Ectodermal cell (in vitro differentiated cells): ENCODE measurements around the gene FGFRL1.

ENCODE experiments used
- H3K27ac ChIP-seq: 2 replicates; pipeline ENCODE4 v1.7.0; 2013; ENCODE audit warnings: mild to moderate bottlenecking, low read depth, low read length; ENCODE audit not compliant: insufficient read depth, poor library complexity, severe bottlenecking
- H3K27me3 ChIP-seq: 2 replicates; pipeline ENCODE4 v1.7.0; 2013; ENCODE audit warnings: mild to moderate bottlenecking, low read length; ENCODE audit not compliant: insufficient read depth, control insufficient read depth, poor library complexity, severe bottlenecking
- H3K36me3 ChIP-seq: one replicate; pipeline ENCODE4 v1.7.0; 2013; ENCODE audit warnings: low read length; ENCODE audit not compliant: control insufficient read depth, insufficient read depth
- H3K4me1 ChIP-seq: one replicate; pipeline ENCODE4 v1.7.0; 2013; ENCODE audit warnings: low read length; ENCODE audit not compliant: control insufficient read depth, insufficient read depth
- H3K4me3 ChIP-seq: 2 replicates; pipeline ENCODE4 v1.7.0; 2013; ENCODE audit warnings: low read depth, low read length, control low read depth; ENCODE audit not compliant: insufficient read depth
- H3K9me3 ChIP-seq: 2 replicates; pipeline ENCODE4 v1.7.0; 2013; ENCODE audit warnings: mild to moderate bottlenecking, low read length, moderate library complexity; ENCODE audit not compliant: control insufficient read depth
- WGBS, 2 experiments: methylation state at CpG; one replicate each; pipeline ENCODE4 v1.1.7; 2013; ENCODE audit warnings: missing lambda C conversion rate in 2 of 2; 5-methylcytosine and 5-hydroxymethylcytosine counted together

FGFRL1 gene

DNA sequence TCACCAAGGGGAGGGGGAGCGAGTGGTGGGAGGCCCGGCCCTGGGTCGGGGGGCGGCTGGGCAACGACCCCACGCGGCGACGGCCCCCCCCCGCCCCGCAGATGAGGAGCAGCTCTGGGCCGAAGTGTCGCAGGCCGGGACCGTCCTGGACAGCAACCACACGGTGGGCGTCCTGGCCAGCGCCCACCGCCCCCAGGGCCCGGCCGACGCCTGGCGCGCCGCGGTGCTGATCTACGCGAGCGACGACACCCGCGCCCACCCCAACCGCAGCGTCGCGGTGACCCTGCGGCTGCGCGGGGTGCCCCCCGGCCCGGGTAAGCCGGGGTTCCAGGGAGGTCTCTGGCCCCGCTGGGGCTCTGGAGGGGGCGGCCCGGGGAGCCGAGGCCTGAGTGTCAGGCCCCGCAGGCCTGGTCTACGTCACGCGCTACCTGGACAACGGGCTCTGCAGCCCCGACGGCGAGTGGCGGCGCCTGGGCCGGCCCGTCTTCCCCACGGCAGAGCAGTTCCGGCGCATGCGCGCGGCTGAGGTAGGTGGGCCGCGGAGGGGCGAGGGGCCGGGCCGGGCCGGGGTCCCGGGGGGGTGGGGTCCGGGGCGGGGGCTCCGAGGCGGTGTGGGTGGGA is 8.7 kb upstream of the FGFRL1 start:
- H3K27ac ChIP-seq: no peak overlapping the region
- 6% methylated on average over 75 of the region's 75 CpGs for WGBS, 2 experiments
- peaks cover 100% of the 10 kb centered on the region for H3K27me3 ChIP-seq

DNA sequence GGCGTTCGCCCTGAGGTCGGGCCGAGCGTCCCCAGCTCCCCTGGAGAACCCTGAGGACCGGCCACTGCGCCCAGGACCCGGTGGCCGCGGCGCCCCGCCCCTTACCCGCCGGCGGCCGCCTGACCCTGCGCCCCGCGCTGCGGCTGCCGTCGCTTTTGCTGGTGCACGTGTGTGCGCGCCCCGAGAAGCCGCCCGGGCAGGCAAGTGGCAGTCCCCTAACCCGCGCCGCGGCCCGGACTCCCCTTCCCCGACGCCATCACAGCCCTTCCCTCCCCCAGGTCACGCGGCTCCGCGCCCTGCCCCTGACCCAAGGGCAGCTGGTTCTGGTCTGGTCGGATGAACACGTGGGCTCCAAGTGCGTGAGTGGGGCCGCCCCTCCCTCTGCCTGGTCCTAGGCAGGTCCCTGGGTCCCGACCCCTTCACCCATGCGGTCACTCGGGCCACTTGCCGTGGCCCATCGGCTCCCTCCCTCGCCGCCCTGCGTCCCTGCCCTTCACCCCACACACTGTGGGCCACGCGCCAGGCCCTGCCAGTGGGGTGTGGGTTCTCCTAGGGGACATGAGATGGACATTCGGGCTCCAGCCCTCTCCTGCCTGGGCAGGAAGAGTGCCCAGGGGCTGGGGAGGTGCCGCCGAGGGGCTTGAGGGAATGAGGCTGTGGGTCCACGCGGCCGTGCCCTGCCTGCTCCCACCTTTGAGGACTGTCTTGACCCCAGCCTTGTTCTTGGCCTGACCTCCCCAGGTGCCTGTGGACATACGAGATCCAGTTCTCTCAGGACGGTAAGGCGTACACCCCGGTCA is 8.0 kb upstream of the FGFRL1 start:
- Histone ChIP-seq H3K4me1 (no peaks in the 10 kb centered on the region), H3K9me3 (no peaks in the 10 kb centered on the region), H3K27me3 (peaks cover 100% of the 10 kb centered on the region), H3K27ac (no peak overlapping the region), H3K36me3 (no peaks in the 10 kb centered on the region), H3K4me3 (peak overlapping the region; percentile 5)
- 32 to 33% methylated on average over 63 of the region's 63 CpGs for WGBS, 2 experiments

More for the DNA sequence above, 8.7 kb upstream of the FGFRL1 start:
- H3K36me3 ChIP-seq: no peaks in the 10 kb centered on the region
- no peaks in the 10 kb centered on the region for H3K4me1 ChIP-seq
- H3K4me3 ChIP-seq: peak overlapping the region; percentile 5
- no peaks in the 10 kb centered on the region for H3K9me3 ChIP-seq

DNA sequence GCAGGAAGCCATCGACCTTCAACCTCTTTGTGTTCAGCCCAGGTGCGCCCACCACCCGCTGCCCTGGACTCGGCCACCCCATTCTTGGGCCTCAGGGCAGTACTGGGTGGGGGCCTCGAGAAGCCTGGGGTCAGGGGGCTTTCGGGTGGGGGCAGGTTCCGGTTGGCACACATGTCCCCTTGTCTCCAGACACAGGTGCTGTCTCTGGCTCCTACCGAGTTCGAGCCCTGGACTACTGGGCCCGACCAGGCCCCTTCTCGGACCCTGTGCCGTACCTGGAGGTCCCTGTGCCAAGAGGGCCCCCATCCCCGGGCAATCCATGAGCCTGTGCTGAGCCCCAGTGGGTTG is 7.4 kb upstream of the FGFRL1 start:
- Histone ChIP-seq H3K4me1 (no peaks in the 10 kb centered on the region), H3K27ac (no peak overlapping the region), H3K9me3 (no peaks in the 10 kb centered on the region), H3K27me3 (peaks cover 100% of the 10 kb centered on the region), H3K36me3 (no peaks in the 10 kb centered on the region), H3K4me3 (no peak overlapping the region)
- 88 to 89% methylated on average over 13 of the region's 13 CpGs for WGBS, 2 experiments

DNA sequence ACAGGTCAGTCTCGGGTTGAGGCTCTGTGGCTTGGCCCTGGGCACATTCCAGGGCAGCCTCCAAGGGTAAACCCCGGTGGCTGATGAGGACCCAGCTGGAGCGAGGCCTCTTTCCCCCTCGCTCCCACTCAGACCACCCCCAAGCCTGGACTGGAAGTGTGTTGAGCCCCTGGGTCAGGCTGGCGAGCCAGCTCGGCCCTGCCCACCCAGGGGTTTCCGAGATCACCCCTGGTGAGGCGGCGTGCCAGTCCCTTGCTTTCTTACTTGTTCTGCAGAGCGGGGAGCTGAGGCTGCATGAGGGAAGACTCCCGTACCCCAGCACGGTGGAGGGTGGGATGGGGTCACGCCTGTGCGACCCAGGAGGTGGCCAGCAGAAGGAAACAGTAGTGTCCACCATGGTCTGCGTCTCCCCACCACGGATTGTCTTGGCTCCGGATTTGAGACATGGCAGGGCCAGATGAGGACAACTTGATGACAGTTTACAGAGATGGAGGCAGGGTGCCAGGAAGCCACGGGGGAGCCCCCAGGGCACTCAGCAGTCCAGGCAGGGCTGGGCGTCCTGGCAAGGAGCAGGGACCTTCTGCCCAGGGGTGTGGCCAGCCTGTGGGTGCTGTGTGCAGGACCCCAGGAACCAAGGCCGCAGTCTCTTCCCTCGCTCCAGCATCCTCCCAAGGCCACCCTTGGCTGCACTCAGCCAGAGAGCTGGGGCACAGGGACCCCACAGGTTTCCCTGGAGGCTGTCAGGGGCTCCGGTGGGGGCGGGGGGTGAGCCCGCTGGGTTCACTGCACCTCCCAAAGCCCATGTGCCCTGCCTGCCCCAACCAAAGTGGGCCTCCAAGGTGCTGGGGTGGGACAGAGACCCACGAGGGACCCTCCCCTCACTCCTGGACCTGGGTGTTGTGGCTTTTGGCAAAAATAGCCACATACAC is 6.6 kb upstream of the FGFRL1 start:
- Histone ChIP-seq H3K9me3 (no peaks in the 10 kb centered on the region), H3K27ac (no peak overlapping the region), H3K4me1 (no peaks in the 10 kb centered on the region), H3K36me3 (no peaks in the 10 kb centered on the region), H3K4me3 (no peak overlapping the region), H3K27me3 (peaks cover 98% of the 10 kb centered on the region)
- 86% methylated on average over 25 of the region's 25 CpGs for WGBS, 2 experiments

DNA sequence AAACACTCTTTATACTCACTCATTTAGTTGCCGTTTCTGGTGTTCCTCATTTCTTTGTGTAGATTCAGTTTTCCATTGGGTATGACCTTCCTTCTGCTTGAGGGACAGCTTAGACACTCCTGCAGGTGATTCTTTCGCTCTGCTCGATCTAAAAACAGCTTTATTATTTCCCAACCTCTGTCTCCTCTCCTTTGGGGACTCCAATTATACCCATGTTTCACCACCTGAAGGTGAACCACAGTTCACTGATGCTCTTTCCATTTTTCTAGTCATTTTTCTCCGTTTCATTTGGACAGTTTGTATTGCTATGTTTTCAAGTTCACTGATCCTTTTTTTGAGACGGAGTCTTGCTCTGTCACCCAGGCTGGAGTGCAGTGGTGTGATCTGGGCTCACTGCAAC is 4.6 kb upstream of the FGFRL1 start:
- WGBS, 2 experiments: 83 to 84% methylated on average over 5 of the region's 5 CpGs
- H3K27ac ChIP-seq: no peak overlapping the region
- no peaks in the 10 kb centered on the region for H3K36me3 ChIP-seq
- H3K4me3 ChIP-seq: no peak overlapping the region
- H3K9me3 ChIP-seq: no peaks in the 10 kb centered on the region
- H3K27me3 ChIP-seq: peaks cover 92% of the 10 kb centered on the region
- H3K4me1 ChIP-seq: peaks cover 4% of the 10 kb centered on the region

DNA sequence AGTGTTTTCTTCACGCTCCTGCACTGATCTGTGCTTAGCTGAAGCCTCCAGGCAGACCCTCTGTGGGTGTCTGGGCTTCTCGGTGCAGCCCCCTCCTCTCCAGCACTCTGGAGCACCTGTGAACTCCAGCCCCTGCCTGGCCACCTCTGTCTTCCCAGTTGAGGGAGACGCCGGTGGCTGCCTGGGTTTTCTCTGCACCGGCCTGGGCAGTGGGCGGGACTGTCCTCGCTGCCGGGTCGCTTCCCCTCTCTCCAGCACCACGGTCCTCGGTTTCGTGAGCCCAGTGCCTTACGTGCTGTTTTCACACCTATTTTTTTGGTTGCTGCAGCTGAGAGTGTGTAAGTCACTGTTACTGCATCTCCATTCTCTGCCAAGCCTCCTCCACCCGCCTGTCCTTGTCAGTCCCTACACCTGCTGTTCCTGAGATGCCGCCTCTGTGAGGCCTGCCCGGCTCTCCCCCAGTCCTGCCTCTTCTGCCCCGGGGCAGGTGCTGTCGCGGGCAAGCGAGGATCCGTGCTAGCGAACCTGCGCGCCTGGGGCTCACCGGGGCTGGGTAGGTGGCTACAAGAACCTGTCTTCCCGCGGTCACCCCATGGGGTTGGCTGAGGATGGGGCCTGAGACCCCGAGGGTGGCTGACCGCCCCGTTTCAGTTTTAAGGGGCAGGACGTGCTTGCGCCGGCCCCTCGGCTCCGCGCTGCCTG is 2.4 kb upstream of the FGFRL1 start:
- Histone ChIP-seq H3K27ac (no peak overlapping the region), H3K4me3 (peak overlapping the region; percentile 47), H3K36me3 (no peaks in the 10 kb centered on the region), H3K4me1 (peaks cover 4% of the 10 kb centered on the region), H3K9me3 (no peaks in the 10 kb centered on the region), H3K27me3 (peaks cover 91% of the 10 kb centered on the region)
- 8% methylated on average over 36 of the region's 36 CpGs for WGBS, 2 experiments

DNA sequence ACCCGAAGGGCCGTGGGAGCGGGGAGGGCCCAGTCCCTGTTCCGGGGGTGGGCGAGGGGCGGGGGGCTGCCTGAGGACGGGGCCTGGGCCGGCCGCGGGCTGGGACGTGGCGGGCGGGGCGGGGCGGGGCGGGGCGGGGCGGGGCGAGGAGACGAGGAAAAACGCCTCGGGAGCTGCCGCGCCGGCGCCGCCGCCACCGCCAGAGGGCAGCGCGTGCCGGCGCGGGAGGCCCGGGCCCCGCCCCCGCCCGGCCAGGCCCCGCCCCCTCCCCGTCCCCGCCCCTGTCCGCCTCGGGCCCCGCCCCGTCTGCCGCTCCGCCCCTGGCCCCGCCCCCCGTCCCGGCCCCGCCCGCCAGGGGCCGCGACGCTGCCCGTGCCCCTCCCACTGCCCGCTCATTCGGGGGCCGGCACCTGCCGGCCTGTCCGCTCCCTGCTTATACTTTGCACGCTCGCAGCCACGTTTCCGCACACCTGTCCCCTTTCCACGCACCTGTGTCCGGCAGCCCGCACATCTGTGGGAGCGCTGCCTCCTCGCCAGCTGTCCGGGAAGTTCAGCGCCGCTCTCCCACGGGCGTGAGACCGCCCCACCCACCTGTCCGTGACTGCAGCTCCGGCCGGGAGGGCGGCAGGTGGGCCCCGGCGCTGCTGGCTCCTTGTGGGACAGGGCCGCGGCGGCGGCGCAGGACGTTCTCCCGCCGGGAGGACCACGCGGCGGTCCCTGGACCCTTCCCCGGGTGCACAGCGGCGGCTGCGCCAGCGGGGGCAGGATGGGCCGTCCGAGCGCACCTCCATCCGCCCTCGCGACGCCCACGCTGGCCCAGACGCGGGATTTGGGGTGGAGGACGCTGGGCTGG is 1.7 kb upstream of the FGFRL1 start:
- Histone ChIP-seq H3K36me3 (no peaks in the 10 kb centered on the region), H3K27ac (no peak overlapping the region), H3K27me3 (peaks cover 83% of the 10 kb centered on the region), H3K4me1 (peaks cover 11% of the 10 kb centered on the region), H3K4me3 (peak overlapping the region; percentile 47), H3K9me3 (no peaks in the 10 kb centered on the region)
- WGBS, 2 experiments: 1 to 2% methylated on average over 109 of the region's 109 CpGs

DNA sequence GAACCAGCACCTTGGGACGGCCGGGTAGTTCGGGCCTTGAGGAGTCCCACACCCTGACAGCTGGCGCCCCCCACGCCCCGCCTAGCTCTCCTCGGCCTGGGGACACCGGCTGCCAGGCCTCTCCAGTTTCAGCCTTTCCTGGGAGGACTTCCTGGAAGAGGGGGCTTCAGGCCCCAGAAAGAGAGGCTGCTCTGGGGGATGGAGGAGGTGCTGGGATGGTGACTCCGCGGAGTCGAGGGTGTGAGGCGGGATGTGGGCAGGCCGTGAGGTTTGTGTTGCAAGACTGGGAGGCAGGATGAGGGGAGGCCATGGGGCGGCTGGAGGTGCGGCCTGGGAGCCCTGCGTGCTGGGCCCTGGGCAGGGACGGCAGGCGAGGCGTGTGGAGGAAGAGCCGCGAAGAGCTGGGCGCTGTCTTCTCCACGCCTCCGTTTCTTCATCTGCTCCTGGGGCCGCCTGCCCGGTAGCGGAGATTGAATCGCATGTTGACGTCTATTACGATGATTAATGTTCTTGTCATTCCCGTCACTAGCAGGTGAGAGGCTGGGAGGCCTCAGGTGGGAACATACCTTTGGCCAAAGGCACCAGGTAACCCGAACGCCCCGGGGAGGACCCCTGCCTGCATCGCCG is 918 bp upstream of the FGFRL1 start:
- H3K27me3 ChIP-seq: peaks cover 76% of the 10 kb centered on the region

DNA sequence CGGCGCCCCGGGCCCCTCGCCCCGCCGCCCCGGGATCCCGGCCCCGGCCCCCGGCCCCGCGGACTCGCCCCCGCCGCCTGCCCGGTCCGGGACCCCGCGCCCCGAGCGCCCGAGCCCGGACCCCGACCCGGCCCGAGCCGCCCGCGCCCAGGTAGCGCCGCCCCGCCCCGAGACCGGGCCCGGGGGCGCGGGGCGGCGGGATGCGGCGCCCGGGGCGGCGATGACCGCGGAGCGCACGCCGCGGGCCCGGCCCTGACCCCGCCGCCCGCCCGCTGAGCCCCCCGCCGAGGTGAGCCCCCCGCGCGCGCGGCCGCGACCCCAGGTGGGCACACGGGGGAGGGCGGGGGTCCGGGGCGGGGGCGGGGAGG is 224 bp downstream of the FGFRL1 start:
- Histone ChIP-seq H3K27me3 (peaks cover 64% of the 10 kb centered on the region), H3K4me1 (peaks cover 23% of the 10 kb centered on the region), H3K4me3 (no peak overlapping the region), H3K27ac (no peak overlapping the region), H3K9me3 (no peaks in the 10 kb centered on the region), H3K36me3 (no peaks in the 10 kb centered on the region)
- 0% methylated on average over 61 to 62 of the region's 69 CpGs for WGBS, 2 experiments

More for the DNA sequence above, 918 bp upstream of the FGFRL1 start:
- peaks cover 18% of the 10 kb centered on the region for H3K4me1 ChIP-seq
- no peaks in the 10 kb centered on the region for H3K9me3 ChIP-seq
- no peak overlapping the region for H3K27ac ChIP-seq
- H3K4me3 ChIP-seq: no peak overlapping the region
- H3K36me3 ChIP-seq: no peaks in the 10 kb centered on the region
- 7 to 9% methylated on average over 36 of the region's 36 CpGs for WGBS, 2 experiments
